ENCODE measurements around the gene WWOX. TPM values are rescaled to one million over a fixed set of nuclear protein-coding genes. Genes with fewer than 3 reads are reported as not detected.

The WWOX gene
- total RNA-seq, 3 donors from 2014 or later (not counting 1 experiment from before 2014, with no cell fraction given), result 21.0 to 29.8 (median 27.0) TPM

DNA sequence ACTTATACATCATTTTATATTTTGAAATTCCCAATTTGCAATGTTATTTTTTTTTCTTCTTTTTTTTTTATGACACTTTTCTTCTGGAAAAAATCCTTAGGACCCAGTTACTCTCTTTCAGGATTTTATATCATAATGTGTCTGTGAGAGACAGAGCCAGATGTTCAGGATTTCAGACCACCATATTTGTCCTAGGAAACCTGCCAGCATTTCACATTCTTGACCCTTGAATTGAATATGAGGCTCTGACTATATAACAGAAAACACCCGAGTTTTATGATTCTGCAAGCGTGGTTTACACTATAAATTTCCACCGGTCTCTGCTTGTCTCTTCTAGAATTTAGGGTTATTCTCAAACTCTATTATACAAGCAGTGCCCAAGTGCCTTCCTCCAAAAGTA lies 621.0 kb downstream of the WWOX start:
- no peaks in the 10 kb centered on the region for H3K9me3 ChIP-seq (ENCODE audit: control insufficient read depth, insufficient read depth, low read length)
- no peaks in the 10 kb centered on the region for H3K9me3 Mint-ChIP-seq
- intact Hi-C loops (cut with micrococcal nuclease), result no loop called here
- no peak for ATAC-seq
- no peaks in the 10 kb centered on the region for H3K4me1 ChIP-seq (ENCODE audit: control insufficient read depth, insufficient read depth, low read length)
- peaks cover 1 to 8% of the 10 kb centered on the region in 2 donors for H3K27me3 Mint-ChIP-seq (ENCODE audit: low read depth in 2 of 2)
- DNase-seq, result no peak
- no peak overlapping the region for H3K4me3 ChIP-seq (ENCODE audit: low read length)
- H3K4me1 Mint-ChIP-seq, result no peaks in the 10 kb centered on the region
- H3K4me3 Mint-ChIP-seq, result no peak overlapping the region
- H3K36me3 Mint-ChIP-seq, result no peaks in the 10 kb centered on the region
- TF ChIP-seq, protein P1, sequence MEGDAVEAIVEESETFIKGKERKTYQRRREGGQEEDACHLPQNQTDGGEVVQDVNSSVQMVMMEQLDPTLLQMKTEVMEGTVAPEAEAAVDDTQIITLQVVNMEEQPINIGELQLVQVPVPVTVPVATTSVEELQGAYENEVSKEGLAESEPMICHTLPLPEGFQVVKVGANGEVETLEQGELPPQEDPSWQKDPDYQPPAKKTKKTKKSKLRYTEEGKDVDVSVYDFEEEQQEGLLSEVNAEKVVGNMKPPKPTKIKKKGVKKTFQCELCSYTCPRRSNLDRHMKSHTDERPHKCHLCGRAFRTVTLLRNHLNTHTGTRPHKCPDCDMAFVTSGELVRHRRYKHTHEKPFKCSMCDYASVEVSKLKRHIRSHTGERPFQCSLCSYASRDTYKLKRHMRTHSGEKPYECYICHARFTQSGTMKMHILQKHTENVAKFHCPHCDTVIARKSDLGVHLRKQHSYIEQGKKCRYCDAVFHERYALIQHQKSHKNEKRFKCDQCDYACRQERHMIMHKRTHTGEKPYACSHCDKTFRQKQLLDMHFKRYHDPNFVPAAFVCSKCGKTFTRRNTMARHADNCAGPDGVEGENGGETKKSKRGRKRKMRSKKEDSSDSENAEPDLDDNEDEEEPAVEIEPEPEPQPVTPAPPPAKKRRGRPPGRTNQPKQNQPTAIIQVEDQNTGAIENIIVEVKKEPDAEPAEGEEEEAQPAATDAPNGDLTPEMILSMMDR (IDR thresholded peaks at IDR 0.05), result no peak
- H3K27ac ChIP-seq (ENCODE audit: low read length), result no peak overlapping the region
- H3K27me3 ChIP-seq (ENCODE audit: control insufficient read depth, insufficient read depth, low read length), result no peaks in the 10 kb centered on the region
- no peaks in the 10 kb centered on the region for H3K36me3 ChIP-seq (ENCODE audit: control insufficient read depth, insufficient read depth, low read length)
- no peak overlapping the region for H3K27ac Mint-ChIP-seq
- 100% methylated on average over 3 of the region's 3 CpGs for WGBS (ENCODE audit: insufficient coverage)

DNA sequence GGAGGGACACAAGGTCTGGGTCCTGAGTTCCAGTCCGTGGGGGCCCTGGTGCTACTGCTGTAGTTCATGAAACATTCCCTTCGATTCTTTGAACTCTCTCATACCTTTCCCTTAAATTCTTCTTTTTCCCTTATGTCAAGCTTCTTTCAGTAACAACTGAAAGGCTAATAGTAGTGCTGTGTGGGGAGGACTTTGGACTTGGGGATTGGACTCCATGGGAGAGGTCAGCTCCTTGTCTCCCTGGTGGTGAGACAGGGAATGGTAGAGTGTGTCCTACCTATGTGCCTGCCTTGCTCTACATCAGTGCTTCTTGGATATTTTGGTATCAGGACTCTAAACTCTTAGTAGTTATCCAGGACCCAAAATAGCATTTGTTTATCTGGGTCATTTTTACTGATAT lies 628.1 kb downstream of the WWOX start:
- Mint-ChIP-seq H3K27ac (no peak overlapping the region), H3K4me1 (no peaks in the 10 kb centered on the region), H3K9me3 (no peaks in the 10 kb centered on the region), H3K4me3 (no peak overlapping the region), H3K36me3 (no peaks in the 10 kb centered on the region), H3K27me3 (ENCODE audit: low read depth in 2 of 2) (peaks cover 7 to 14% of the 10 kb centered on the region in 2 donors)
- intact Hi-C loops (cut with micrococcal nuclease), result no loop called here
- no peak overlapping the region for H3K27ac ChIP-seq (ENCODE audit: low read length)
- H3K9me3 ChIP-seq (ENCODE audit: control insufficient read depth, insufficient read depth, low read length), result no peaks in the 10 kb centered on the region
- H3K4me3 ChIP-seq (ENCODE audit: low read length), result no peak overlapping the region
- ATAC-seq, result no peak
- H3K27me3 ChIP-seq (ENCODE audit: control insufficient read depth, insufficient read depth, low read length), result no peaks in the 10 kb centered on the region
- TF ChIP-seq, protein P1 (IDR thresholded peaks at IDR 0.05), result no peak
- WGBS (ENCODE audit: insufficient coverage), result 89% methylated on average over 1 of the region's 2 CpGs
- no peaks in the 10 kb centered on the region for H3K4me1 ChIP-seq (ENCODE audit: control insufficient read depth, insufficient read depth, low read length)
- H3K36me3 ChIP-seq (ENCODE audit: control insufficient read depth, insufficient read depth, low read length), result no peaks in the 10 kb centered on the region
- no peak for DNase-seq

DNA sequence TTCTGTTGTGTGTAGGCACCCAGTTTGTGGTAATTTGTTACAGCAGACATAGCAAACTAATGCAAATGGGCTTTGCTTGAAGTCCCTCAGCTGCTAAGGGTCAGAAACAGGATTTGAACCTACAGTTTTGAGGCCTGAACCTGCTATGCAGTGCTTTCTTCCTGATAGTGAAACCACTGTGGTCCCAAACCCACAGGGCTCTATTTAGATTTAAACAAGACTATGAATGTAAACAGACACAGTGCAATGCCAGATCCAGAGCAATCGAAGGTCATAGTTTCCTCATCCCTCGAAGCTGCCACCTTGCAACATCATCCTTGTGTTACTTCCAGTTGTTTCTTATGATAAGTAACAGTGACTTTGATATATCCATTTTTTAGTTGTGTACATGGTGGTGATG lies 630.2 kb downstream of the WWOX start:
- Mint-ChIP-seq H3K4me1 (no peaks in the 10 kb centered on the region), H3K36me3 (no peaks in the 10 kb centered on the region)
- no peak overlapping the region for H3K4me3 ChIP-seq (ENCODE audit: low read length)

DNA sequence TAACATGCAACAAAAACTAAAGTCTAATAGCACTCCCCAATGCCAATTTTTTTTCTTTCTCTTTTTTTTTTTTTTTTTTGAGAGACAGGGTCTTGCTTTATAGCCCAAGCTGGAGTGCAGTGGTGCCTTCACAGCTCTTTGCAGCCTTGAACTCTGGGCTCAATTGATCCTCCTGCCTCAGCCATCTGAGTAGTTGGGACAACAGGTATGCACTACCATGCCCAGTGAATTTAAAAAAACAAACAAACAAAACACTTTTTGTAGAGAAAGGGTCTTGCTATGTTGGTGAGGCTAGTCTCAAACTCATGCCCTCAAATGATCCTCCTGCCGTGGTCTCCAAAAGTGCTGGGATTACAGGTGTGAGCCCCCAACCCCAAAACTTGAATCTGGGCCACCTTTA lies 632.3 kb downstream of the WWOX start:
- Mint-ChIP-seq H3K9me3 (no peaks in the 10 kb centered on the region), H3K4me1 (no peaks in the 10 kb centered on the region), H3K4me3 (no peak overlapping the region), H3K36me3 (no peaks in the 10 kb centered on the region), H3K27me3 (ENCODE audit: low read depth in 2 of 2) (peaks cover 3 to 8% of the 10 kb centered on the region in 2 donors), H3K27ac (no peak overlapping the region)
- H3K9me3 ChIP-seq (ENCODE audit: control insufficient read depth, insufficient read depth, low read length), result no peaks in the 10 kb centered on the region
- DNase-seq (no peak), ATAC-seq (no peak)
- no peaks in the 10 kb centered on the region for H3K27me3 ChIP-seq (ENCODE audit: control insufficient read depth, insufficient read depth, low read length)
- TF ChIP-seq, protein P1 (IDR thresholded peaks at IDR 0.05), result no peak
- no peaks in the 10 kb centered on the region for H3K36me3 ChIP-seq (ENCODE audit: control insufficient read depth, insufficient read depth, low read length)
- H3K4me3 ChIP-seq (ENCODE audit: low read length), result no peak overlapping the region
- H3K27ac ChIP-seq (ENCODE audit: low read length), result no peak overlapping the region
- no peaks in the 10 kb centered on the region for H3K4me1 ChIP-seq (ENCODE audit: control insufficient read depth, insufficient read depth, low read length)
- 100% methylated on average over 1 of the region's 1 CpG for WGBS (ENCODE audit: insufficient coverage)
- intact Hi-C loops (cut with micrococcal nuclease), result no loop called here

More for the DNA sequence above, 630.2 kb downstream of the WWOX start:
- peaks cover 5 to 14% of the 10 kb centered on the region in 2 donors for H3K27me3 Mint-ChIP-seq (ENCODE audit: low read depth in 2 of 2)
- DNase-seq (no peak), ATAC-seq (no peak)
- no peak overlapping the region for H3K27ac ChIP-seq (ENCODE audit: low read length)
- H3K27me3 ChIP-seq (ENCODE audit: control insufficient read depth, insufficient read depth, low read length), result no peaks in the 10 kb centered on the region
- no peaks in the 10 kb centered on the region for H3K36me3 ChIP-seq (ENCODE audit: control insufficient read depth, insufficient read depth, low read length)
- H3K4me1 ChIP-seq (ENCODE audit: control insufficient read depth, insufficient read depth, low read length), result no peaks in the 10 kb centered on the region
- H3K27ac Mint-ChIP-seq, result no peak overlapping the region
- no peaks in the 10 kb centered on the region for H3K9me3 Mint-ChIP-seq
- intact Hi-C loops (cut with micrococcal nuclease), result no loop called here
- no peak overlapping the region for H3K4me3 Mint-ChIP-seq
- TF ChIP-seq, protein P1 (IDR thresholded peaks at IDR 0.05), result no peak
- 88% methylated on average over 2 of the region's 2 CpGs for WGBS (ENCODE audit: insufficient coverage)
- no peaks in the 10 kb centered on the region for H3K9me3 ChIP-seq (ENCODE audit: control insufficient read depth, insufficient read depth, low read length)

Data from natural killer cell (primary cell).